K562 (cell line): ENCODE results near the gene HKDC1. TPM values are rescaled to one million over a fixed set of nuclear protein-coding genes. Genes with fewer than 3 reads are reported as not detected.

Source experiments
- ATAC-seq: fragments of 200-7000 bp; cut with Tn5 transposase; 3 replicates; pipeline ENCODE4 v1.9.1; 2020; ENCODE audit warnings: moderate library complexity
- Bru-seq: library from RNA; stranded (reverse); fragments of 400-500 nt; gene quantifications from one replicate; lab custom pipeline; 2021; lab: Mats Ljungman, UMichigan
- BruChase-seq, 2 experiments: library from RNA; stranded (reverse); fragments of 400-500 nt; gene quantifications; one replicate each; lab custom pipeline; 2021; lab: Mats Ljungman, UMichigan
- BruUV-seq: library from RNA; stranded (reverse); fragments of 400-500 nt; replicated peaks from 2 replicates; lab custom pipeline; 2021; lab: Mats Ljungman, UMichigan
- CTCF ChIA-PET: fragments of 300-600 bp; formaldehyde crosslinking; extraction: SDS; loops from one replicate; lab custom pipeline; 2021; ENCODE audit warnings: low intra/inter-chr PET ratio; lab: Yijun Ruan, JAX
- POLR2A ChIA-PET: fragments of 300-600, 350-650 bp; sonication (Branson Sonifier 250); formaldehyde crosslinking; extraction: SDS; loops from one replicate; lab custom pipeline; 2021; ENCODE audit warnings: antibody characterized with exemption, inconsistent platforms; lab: Yijun Ruan, JAX
- DNase-seq, 4 experiments: peaks; one replicate each; pipeline versions ENCODE4 v3.0.0 to v3.0.0-alpha.2; 2011 to 2018; ENCODE audit warnings: low spot score in 3 of 4, mixed read lengths in 3 of 4; ENCODE audit errors: extremely low read depth in 1 of 4
- FAIRE-seq: peaks from 2 replicates; lab custom pipeline; 2011; peaks lifted over from hg19 to GRCh38; lab: Jason Lieb, UNC
- H2AFZ ChIP-seq: 2 replicates; pipeline ENCODE4 v1.6.0; 2011; ENCODE audit warnings: low read depth, low read length, control low read depth, inconsistent platforms
- H3K27ac ChIP-seq: fragments of 200-600 bp; 3 replicates; pipeline ENCODE4 v1.8.0; 2011; ENCODE audit warnings: low read depth, mild to moderate bottlenecking, control low read depth, inconsistent platforms, low read length, moderate library complexity, mixed read lengths; ENCODE audit errors: extremely low read depth
- H3K27me3 ChIP-seq, 2 experiments: fragments of 300-600 bp in 1 of 2; 2 replicates in 1 of 2; 3 replicates in 1 of 2; pipeline versions ENCODE4 v1.6.0 to v1.8.0; 2011; ENCODE audit warnings: inconsistent platforms in 2 of 2, low read length in 2 of 2, mild to moderate bottlenecking in 1 of 2, mixed read lengths in 1 of 2, moderate library complexity in 1 of 2; ENCODE audit not compliant: control insufficient read depth in 2 of 2, insufficient read depth in 2 of 2
- H3K36me3 ChIP-seq: fragments of 300-600 bp; 3 replicates; pipeline ENCODE4 v1.8.0; 2011; ENCODE audit warnings: mild to moderate bottlenecking, low read length, inconsistent platforms; ENCODE audit not compliant: control insufficient read depth, insufficient read depth
- H3K4me1 ChIP-seq, 2 experiments: fragments of 200-600 bp in 1 of 2; replicated peaks in 1 of 2; 2 replicates in 1 of 2; 3 replicates in 1 of 2; pipeline versions ENCODE4 v1.5.1 to v1.8.0; 2011; ENCODE audit warnings: inconsistent platforms in 2 of 2, low read length in 2 of 2, mild to moderate bottlenecking in 1 of 2, mixed read lengths in 1 of 2, moderate library complexity in 1 of 2; ENCODE audit not compliant: control insufficient read depth in 2 of 2, insufficient read depth in 2 of 2
- H3K4me2 ChIP-seq: 2 replicates; pipeline ENCODE4 v1.6.1; 2011; ENCODE audit warnings: low read length, control low read depth, inconsistent platforms, mixed read lengths; ENCODE audit not compliant: insufficient read depth
- H3K4me3 ChIP-seq: fragments of 200-600 bp; sonication (generic), shearing (Covaris generic); 2 replicates; pipeline ENCODE4 v1.5.1; 2016; ENCODE audit warnings: control low read depth, inconsistent platforms
- H3K79me2 ChIP-seq: fragments of 200-600 bp; 3 replicates; pipeline ENCODE4 v1.8.0; 2011; ENCODE audit warnings: low read length, inconsistent platforms; ENCODE audit not compliant: control insufficient read depth, insufficient read depth
- H3K9ac ChIP-seq, 2 experiments: 2 replicates each; pipeline versions ENCODE4 v1.6.0 to v1.6.1; 2011; ENCODE audit warnings: low read depth in 2 of 2, low read length in 2 of 2, control low read depth in 1 of 2, inconsistent platforms in 1 of 2, mild to moderate bottlenecking in 1 of 2, mixed read lengths in 1 of 2; ENCODE audit not compliant: insufficient read depth in 1 of 2
- H3K9me1 ChIP-seq: one replicate; pipeline ENCODE4 v1.6.0; 2011; ENCODE audit warnings: inconsistent platforms, mild to moderate bottlenecking, low read length, moderate library complexity; ENCODE audit not compliant: control insufficient read depth, insufficient read depth
- H3K9me3 ChIP-seq: replicated peaks from 2 replicates; pipeline ENCODE4 v1.5.1; 2011; ENCODE audit warnings: low read depth, low read length, inconsistent platforms; ENCODE audit not compliant: control insufficient read depth, insufficient read depth
- H4K20me1 ChIP-seq: replicated peaks from 2 replicates; pipeline ENCODE4 v1.6.1; 2011; ENCODE audit warnings: low read length, inconsistent platforms, mixed read lengths; ENCODE audit not compliant: control insufficient read depth, insufficient read depth
- CREB3 ChIP-seq: fragments of 450-650 bp; conservative IDR thresholded peaks from 2 replicates; pipeline ENCODE4 v1.6.1; 2016; ENCODE audit warnings: missing genetic modification characterization, low read depth, mild to moderate bottlenecking, missing compliant biosample characterization, moderate library complexity
- ERF ChIP-seq: fragments of 450-650 bp; formaldehyde crosslinking; IDR thresholded peaks from 2 replicates; pipeline ENCODE4 v1.4.0; 2020; ENCODE audit warnings: mild to moderate bottlenecking, mixed read lengths
- MYC ChIP-seq, 2 experiments: fragments of 250-450 bp in 1 of 2; sonication (Bioruptor Pico) in 1 of 2; IDR thresholded peaks; 2 replicates each; pipeline versions ENCODE4 v1.5.1 to v1.6.1; 2012 to 2021; ENCODE audit warnings: low read depth in 2 of 2, borderline replicate concordance in 1 of 2, improper control_type of control experiment in 1 of 2, low read length in 1 of 2, mild to moderate bottlenecking in 1 of 2, moderate library complexity in 1 of 2
- NR3C1 ChIP-seq: sonication (generic); formaldehyde crosslinking; IDR thresholded peaks from 2 replicates; pipeline ENCODE4 v1.8.1; 2022; ENCODE audit warnings: missing genetic modification reagents
- POLR2B ChIP-seq: fragments of 450-650 bp; IDR thresholded peaks from 2 replicates; pipeline ENCODE4 v1.6.1; 2018; ENCODE audit warnings: low read depth; ENCODE audit not compliant: partially characterized antibody
- POU5F1 ChIP-seq: fragments of 150-350 bp; IDR thresholded peaks from 2 replicates; pipeline ENCODE4 v1.6.1; 2014; ENCODE audit warnings: borderline replicate concordance, low read length, low read depth, mild to moderate bottlenecking; ENCODE audit not compliant: partially characterized antibody
- TAL1 ChIP-seq: fragments of 450-650 bp; IDR thresholded peaks from 2 replicates; pipeline ENCODE4 v1.6.1; 2016; ENCODE audit warnings: mild to moderate bottlenecking
- TEAD2 ChIP-seq: fragments of 450-650 bp; IDR thresholded peaks from 2 replicates; pipeline ENCODE4 v1.6.1; 2016; ENCODE audit warnings: missing genetic modification characterization, control low read depth, missing compliant biosample characterization
- ZBTB33 ChIP-seq: sonication (generic); formaldehyde crosslinking; IDR thresholded peaks from 2 replicates; pipeline ENCODE4 v1.8.1; 2023; ENCODE audit warnings: mild to moderate bottlenecking, missing genetic modification reagents
- ZFP36 ChIP-seq: fragments of 150-350 bp; IDR thresholded peaks from 2 replicates; pipeline ENCODE4 v1.6.1; 2018; ENCODE audit warnings: low read length, low read depth; ENCODE audit not compliant: partially characterized antibody
- ZNF143 ChIP-seq: sonication (generic); formaldehyde crosslinking; IDR thresholded peaks from 2 replicates; pipeline ENCODE4 v1.9.0; 2022; ENCODE audit warnings: mild to moderate bottlenecking, missing genetic modification reagents
- ZNF146 ChIP-seq: IDR thresholded peaks from one replicate; pipeline ENCODE4 v1.6.1; 2018; ENCODE audit warnings: missing compliant biosample characterization; ENCODE audit not compliant: unreplicated experiment
- WGBS: fragments of 100-300 bp; shearing (Covaris generic); methylation state at CpG from one replicate; pipeline ENCODE4 v1.1.6; 2016; ENCODE audit warnings: low coverage, mixed read lengths; ENCODE audit not compliant: insufficient coverage; ENCODE audit errors: missing lambda C conversion rate; 5-methylcytosine and 5-hydroxymethylcytosine counted together
- in situ Hi-C: fragments of 300-500 bp; cut with MboI; formaldehyde crosslinking; loops from 4 replicates; pipeline ENCODE4 v1.15.0; 2018; ENCODE audit warnings: inconsistent platforms, mixed read lengths
- intact Hi-C: fragments of 100-400 bp; cut with micrococcal nuclease; formaldehyde crosslinking; loops from 2 replicates; pipeline ENCODE4 v1.14.2; 2022
- long read RNA-seq, 3 experiments: library from polyadenylated mRNA in 2 of 3; library from RNA in 1 of 3; unstranded in 2 of 3; stranded (forward) in 1 of 3; transcript quantifications; one replicate each; pipeline ENCODE4 v2.0.0, GENCODE V29; 2019 to 2022
- polyA minus RNA-seq, 3 experiments: library from RNA; depleted of rRNA, polyadenylated mRNA; stranded (reverse); fragments of >200 nt; gene quantifications; 2 replicates each; pipeline ENCODE4 v1.2.3, GENCODE V29; 2011
- polyA plus RNA-seq, 8 experiments: library from polyadenylated mRNA; depleted of rRNA in 4 of 8; stranded (reverse) in 5 of 8; unstranded in 3 of 8; fragments of >200 nt; fragmentation: Nextera tagmentation in 2 of 8; fragmentation: Illumina TruSeq in 1 of 8; extraction: Ambion mirVana in 2 of 8; extraction: Trizol in 1 of 8; gene quantifications; 2 replicates each; pipeline versions ENCODE4 v1.2.1 to v1.2.3, GENCODE V29; 2011 to 2014; ENCODE audit warnings: inconsistent platforms in 1 of 8, missing spikeins in 1 of 8
- total RNA-seq, 7 experiments: library from RNA; depleted of rRNA in 6 of 7; stranded (reverse); fragments of >200 nt in 6 of 7; fragmentation: Illumina TruSeq in 2 of 7; extraction: Trizol in 2 of 7; gene quantifications; 2 replicates each; pipeline versions ENCODE4 v1.2.1 to v1.2.3, GENCODE V29; 2011 to 2021; ENCODE audit warnings: low replicate concordance in 1 of 7
- TF ChIP-seq, protein P1 (sequence below): fragments of 450-650 bp; formaldehyde crosslinking; IDR thresholded peaks from 2 replicates; pipeline ENCODE4 v1.4.0; 2020; ENCODE audit warnings: mild to moderate bottlenecking, moderate library complexity

Gene HKDC1
- not detected in 2 replicates for total RNA-seq (2011; cell fraction: chromatin; rRNA removed; ENCODE audit: low replicate concordance)
- total RNA-seq (2011; cell fraction: nucleolus; rRNA removed), result not detected in 2 replicates
- total RNA-seq (2011; cell fraction: nucleoplasm; rRNA removed), result not detected in 2 replicates
- total RNA-seq (2014; rRNA removed) (0.12 TPM in 1 of 2 replicates, not detected in the other), total RNA-seq (2014; rRNA removed; fragmentation: Illumina TruSeq; extraction: Trizol) (0.19 and 0.22 TPM in 2 replicates), total RNA-seq (2015; rRNA removed; fragmentation: Illumina TruSeq; extraction: Trizol) (0.08 TPM in 1 of 2 replicates, not detected in the other), total RNA-seq (2021) (0.04 TPM in 1 of 2 replicates, not detected in the other), polyA plus RNA-seq (2011; rRNA removed) (0.07 TPM in 1 of 2 replicates, not detected in the other), polyA plus RNA-seq (2014; fragmentation: Illumina TruSeq; extraction: Trizol) (0.28 TPM in 1 of 2 replicates, not detected in the other), polyA plus RNA-seq (2014; fragmentation: Nextera tagmentation; extraction: Ambion mirVana) (not detected), polyA plus RNA-seq (2014; rRNA removed) (0.15 and 0.53 TPM in 2 replicates), polyA minus RNA-seq (2011; rRNA and poly(A)+ RNA removed) (not detected in 2 replicates), Bru-seq, nascent RNA (percentile 15 among the genes with signal in this experiment), BruChase-seq, experiment 1, labeled RNA remaining after a 2-hour chase (percentile 16 among the genes with signal in this experiment), BruChase-seq, experiment 2, labeled RNA remaining after a 6-hour chase (percentile 19 among the genes with signal in this experiment)
- polyA plus RNA-seq (2011; cell fraction: cytosol; rRNA removed), result 0.06 and 0.51 TPM in 2 replicates
- 0.04 and 0.09 TPM in 2 replicates for polyA plus RNA-seq (2011; cell fraction: nucleus; rRNA removed)
- 0.03 and 1.1 TPM in 2 replicates for polyA plus RNA-seq (2012)
- not detected in 2 replicates for polyA minus RNA-seq (2011; cell fraction: cytosol; rRNA and poly(A)+ RNA removed)
- polyA minus RNA-seq (2011; cell fraction: nucleus; rRNA and poly(A)+ RNA removed), result not detected in 2 replicates
- long read RNA-seq, experiment 1, result 0 reads
- long read RNA-seq, experiment 2, result 0 reads
- long read RNA-seq, experiment 3, result 0 reads

- WGBS, result 60% methylated on average over 7 of the region's 8 CpGs
- TF ChIP-seq ZFP36, result no peak
- TF ChIP-seq POLR2B, result no peak
- no peak for TF ChIP-seq NR3C1
- no peak for TF ChIP-seq TEAD2 (tag)
- no peak for TF ChIP-seq ZNF143
- TF ChIP-seq, protein P1, sequence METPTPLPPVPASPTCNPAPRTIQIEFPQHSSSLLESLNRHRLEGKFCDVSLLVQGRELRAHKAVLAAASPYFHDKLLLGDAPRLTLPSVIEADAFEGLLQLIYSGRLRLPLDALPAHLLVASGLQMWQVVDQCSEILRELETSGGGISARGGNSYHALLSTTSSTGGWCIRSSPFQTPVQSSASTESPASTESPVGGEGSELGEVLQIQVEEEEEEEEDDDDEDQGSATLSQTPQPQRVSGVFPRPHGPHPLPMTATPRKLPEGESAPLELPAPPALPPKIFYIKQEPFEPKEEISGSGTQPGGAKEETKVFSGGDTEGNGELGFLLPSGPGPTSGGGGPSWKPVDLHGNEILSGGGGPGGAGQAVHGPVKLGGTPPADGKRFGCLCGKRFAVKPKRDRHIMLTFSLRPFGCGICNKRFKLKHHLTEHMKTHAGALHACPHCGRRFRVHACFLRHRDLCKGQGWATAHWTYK (CRISPR knock-in tag), result no peak
- TF ChIP-seq MYC (IDR thresholded peaks at IDR 0.05; ENCODE audit: low read depth, low read length), result no peak
- no peak for TF ChIP-seq MYC (CRISPR knock-in tag; IDR thresholded peaks at IDR 0.05; ENCODE audit: borderline replicate concordance, low read depth)
- no peak for TF ChIP-seq ERF (CRISPR knock-in tag)
- no peak for TF ChIP-seq POU5F1
- TF ChIP-seq CREB3 (tag), result no peak
- TF ChIP-seq TAL1, result no peak
- no peak for TF ChIP-seq ZBTB33 (CRISPR knock-in tag)
- TF ChIP-seq ZNF146, result no peak
- no peaks in the 10 kb centered on the region for H3K79me2 ChIP-seq
- DNase-seq (no peak), FAIRE-seq (no peak), ATAC-seq (no peak)
- no peak within 1 kb of the TSS for H3K9ac ChIP-seq
- H3K4me1 ChIP-seq, result peaks cover 9 to 45% of the 10 kb centered on the region in 2 experiments; a peak in 4 of 5 replicates
- no peaks in the 10 kb centered on the region for H3K9me1 ChIP-seq
- intact Hi-C loops, result loop anchor here (5.0 kb wide), 1 partner anchor 233 kb away; the partner anchor contains the start of gene KIFBP
- no peaks in the 10 kb centered on the region for H3K36me3 ChIP-seq
- H2AFZ ChIP-seq, result no peak within 1 kb of the TSS
- no peaks in the 10 kb centered on the region for H3K9me3 ChIP-seq
- CTCF ChIA-PET, result no interaction called here
- in situ Hi-C loops, result no loop called here
- POLR2A ChIA-PET, result interaction anchor here (0.6 to 0.7 kb wide), 3 partner anchors 9 to 111 kb away, joined by 3 to 5 read pairs (median 3); no protein-coding TSS in a partner anchor
- no peak within 1 kb of the TSS for H3K4me3 ChIP-seq
- BruUV-seq, result no TSS peak
- no peaks in the 10 kb centered on the region for H4K20me1 ChIP-seq
- no peak within 1 kb of the TSS for H3K27ac ChIP-seq
- H3K4me2 ChIP-seq, result no peak within 1 kb of the TSS
- H3K27me3 ChIP-seq, result no peaks in the 10 kb centered on the region
Observed at GRCh38 chr10:69220041-69220451, at the start of gene HKDC1. HKDC1 (plus strand) TSS chr10:69220332; CDS start chr10:69220436, 104 bp downstream.
